GM19238 (cell line): Measurements from ENCODE around the gene TVP23C.
"Not testable (repeated sequence)": the region's sequence is repeated elsewhere in the genome, so short reads cannot be mapped to it uniquely, and the experiment has no call there.

Experiments used
- DNase-seq: peaks from one replicate; pipeline ENCODE4 v3.0.0; 2011; ENCODE audit warnings: low spot score; ENCODE audit not compliant: insufficient read length

Gene TVP23C

GRCh38 chr17:15526292-15527218 lies 36.7 kb downstream of the TVP23C start:
- DNase-seq = not testable (repeated sequence)

GRCh38 chr17:15524990-15525985 lies 38.0 kb downstream of the TVP23C start:
- DNase-seq = not testable (repeated sequence)

GRCh38 chr17:15516150-15516549 lies 47.1 kb downstream of the TVP23C start:
- no peak for DNase-seq

- no peak for DNase-seq
These were observed 48.8 kb downstream of the TVP23C start for GRCh38 chr17:15514469-15514868.

GRCh38 chr17:15513856-15514459 lies 49.3 kb downstream of the TVP23C start:
- DNase-seq = no peak

GRCh38 chr17:15513058-15513791 lies 50.1 kb downstream of the TVP23C start:
- no peak for DNase-seq

GRCh38 chr17:15512071-15512709 lies 51.1 kb downstream of the TVP23C start:
- DNase-seq = no peak

- DNase-seq = no peak
These were observed 52.1 kb downstream of the TVP23C start for GRCh38 chr17:15511142-15511541.

GRCh38 chr17:15510361-15510760 lies 52.9 kb downstream of the TVP23C start:
- DNase-seq = no peak

GRCh38 chr17:15509095-15509494 lies 54.2 kb downstream of the TVP23C start:
- no peak for DNase-seq

GRCh38 chr17:15508466-15508865 lies 54.8 kb downstream of the TVP23C start:
- DNase-seq = no peak

- no peak for DNase-seq
These were observed 55.4 kb downstream of the TVP23C start for GRCh38 chr17:15507896-15508295.

GRCh38 chr17:15507001-15507400 lies 56.3 kb downstream of the TVP23C start:
- DNase-seq = no peak

- not testable (repeated sequence) for DNase-seq
These were observed 57.6 kb downstream of the TVP23C start for GRCh38 chr17:15505708-15506107.

- DNase-seq = no peak
These were observed 59.6 kb downstream of the TVP23C start for GRCh38 chr17:15503731-15504130.

- DNase-seq = peak; percentile 56
These were observed 60.7 kb downstream of the TVP23C start for GRCh38 chr17:15502369-15503112.

GRCh38 chr17:15501793-15502192 lies 61.5 kb downstream of the TVP23C start:
- DNase-seq = no peak

GRCh38 chr17:15501282-15501681 lies 62.0 kb downstream of the TVP23C start:
- DNase-seq = no peak

GRCh38 chr17:15498107-15498506 lies 65.2 kb downstream of the TVP23C start:
- DNase-seq = no peak
